Breast epithelium (tissue), 3 donors: Measurements from ENCODE around the gene MYO1B.

ENCODE experiments used
- CTCF ChIP-seq, 3 donors: fragments of 450-650 bp; IDR thresholded peaks; one replicate each; pipeline ENCODE4 v1.5.1; 2016 to 2017; ENCODE audit warnings: antibody characterized with exemption in 3 of 3, mild to moderate bottlenecking in 3 of 3, moderate library complexity in 3 of 3
- POLR2A ChIP-seq: fragments of 450-650 bp; IDR thresholded peaks from one replicate; pipeline ENCODE4 v1.6.1; 2016; ENCODE audit warnings: antibody characterized with exemption, mild to moderate bottlenecking, moderate library complexity
- POLR2AphosphoS5 ChIP-seq, 3 donors: sonication (generic); formaldehyde crosslinking; IDR thresholded peaks; one replicate each; pipeline ENCODE4 v1.6.1; 2017; ENCODE audit warnings: antibody characterized with exemption in 3 of 3

GRCh38 chr2:191268596-191268995, 23.4 kb downstream of the MYO1B start:
- TF ChIP-seq CTCF (IDR thresholded peaks at IDR 0.05) (no peak), POLR2AphosphoS5 (IDR thresholded peaks at IDR 0.05) (no peak), POLR2A (no peak)
